Osteocyte (in vitro differentiated cells): ENCODE results near the gene RAB8B. TPM values are rescaled to one million over a fixed set of nuclear protein-coding genes. Genes with fewer than 3 reads are reported as not detected.

Experiments used
- DNase-seq: peaks from one replicate; pipeline ENCODE4 v3.0.0; 2021; ENCODE audit warnings: mixed read lengths; ENCODE audit not compliant: unreplicated experiment; ENCODE audit errors: extremely low spot score
- H3K27ac Mint-ChIP-seq: one replicate; pipeline ENCODE4 v1.8.0; 2021; ENCODE audit warnings: mild to moderate bottlenecking, mixed read lengths; ENCODE audit not compliant: unreplicated experiment
- H3K27me3 Mint-ChIP-seq: one replicate; pipeline ENCODE4 v1.8.0; 2021; ENCODE audit warnings: mixed read lengths; ENCODE audit not compliant: unreplicated experiment
- H3K36me3 Mint-ChIP-seq: one replicate; pipeline ENCODE4 v1.8.0; 2021; ENCODE audit warnings: mixed read lengths; ENCODE audit not compliant: unreplicated experiment
- H3K4me1 Mint-ChIP-seq: one replicate; pipeline ENCODE4 v1.8.0; 2021; ENCODE audit warnings: mixed read lengths; ENCODE audit not compliant: unreplicated experiment
- H3K4me3 Mint-ChIP-seq: one replicate; pipeline ENCODE4 v1.8.0; 2021; ENCODE audit warnings: mild to moderate bottlenecking, moderate library complexity, mixed read lengths; ENCODE audit not compliant: unreplicated experiment
- H3K9me3 Mint-ChIP-seq: one replicate; pipeline ENCODE4 v1.8.0; 2021; ENCODE audit warnings: mixed read lengths; ENCODE audit not compliant: unreplicated experiment
- CTCF ChIP-seq: fragments of 200-600 bp; sonication (generic); IDR thresholded peaks from 2 replicates; pipeline ENCODE4 v1.5.0; 2021; ENCODE audit warnings: antibody characterized with exemption, mild to moderate bottlenecking, moderate library complexity
- total RNA-seq: library from RNA; stranded (reverse); gene quantifications from 2 replicates; pipeline ENCODE4 v1.2.1, GENCODE V29; 2021

The RAB8B gene
- total RNA-seq, 1 donor from 2014 or later = 29.8 TPM

GRCh38 chr15:63155486-63155885 lies 33.9 kb upstream of the RAB8B start:
- peaks cover 25% of the 10 kb centered on the region for H3K36me3 Mint-ChIP-seq
- no peaks in the 10 kb centered on the region for H3K27me3 Mint-ChIP-seq
- H3K27ac Mint-ChIP-seq = peak overlapping the region; percentile 44
- no peak for TF ChIP-seq CTCF
- no peaks in the 10 kb centered on the region for H3K9me3 Mint-ChIP-seq
- H3K4me1 Mint-ChIP-seq = peaks cover 25% of the 10 kb centered on the region
- DNase-seq = no peak
- peak overlapping the region; percentile 100 for H3K4me3 Mint-ChIP-seq

GRCh38 chr15:63156086-63156710 lies 33.2 kb upstream of the RAB8B start:
- H3K9me3 Mint-ChIP-seq = no peaks in the 10 kb centered on the region
- H3K27me3 Mint-ChIP-seq = no peaks in the 10 kb centered on the region
- peak; percentile 31 for TF ChIP-seq CTCF
- H3K4me3 Mint-ChIP-seq = peak overlapping the region; percentile 100
- peaks cover 25% of the 10 kb centered on the region for H3K36me3 Mint-ChIP-seq
- peaks cover 26% of the 10 kb centered on the region for H3K4me1 Mint-ChIP-seq
- DNase-seq = no peak
- H3K27ac Mint-ChIP-seq = peak overlapping the region; percentile 99

- H3K9me3 Mint-ChIP-seq = no peaks in the 10 kb centered on the region
- no peak for TF ChIP-seq CTCF
These were observed 32.7 kb upstream of the RAB8B start for GRCh38 chr15:63156755-63157117.

GRCh38 chr15:63157118-63157843 lies 32.1 kb upstream of the RAB8B start, which contains the start of gene RPS27L:
Gene RPS27L, minus strand, starts transcription at chr15:63157477. Its CDS starts 72 bp downstream, at chr15:63157405.
- no peak for TF ChIP-seq CTCF
- Mint-ChIP-seq H3K9me3 (no peaks in the 10 kb centered on the region), H3K4me1 (peaks cover 26% of the 10 kb centered on the region), H3K36me3 (peaks cover 19% of the 10 kb centered on the region), H3K27ac (peak within 1 kb of the TSS; percentile 99), H3K4me3 (peak within 1 kb of the TSS; percentile 100), H3K27me3 (no peaks in the 10 kb centered on the region)
- DNase-seq = peak; percentile 95

More at GRCh38 chr15:63156755-63157117, 32.7 kb upstream of the RAB8B start:
- peak overlapping the region; percentile 99 for H3K27ac Mint-ChIP-seq
- no peaks in the 10 kb centered on the region for H3K27me3 Mint-ChIP-seq
- peak overlapping the region; percentile 100 for H3K4me3 Mint-ChIP-seq
- H3K36me3 Mint-ChIP-seq = peaks cover 20% of the 10 kb centered on the region
- peaks cover 26% of the 10 kb centered on the region for H3K4me1 Mint-ChIP-seq
- peak; percentile 57 for DNase-seq

GRCh38 chr15:63157891-63158431 lies 31.4 kb upstream of the RAB8B start:
- peak; percentile 86 for DNase-seq
- Mint-ChIP-seq H3K4me1 (peaks cover 26% of the 10 kb centered on the region), H3K27ac (peak overlapping the region; percentile 96), H3K4me3 (peak overlapping the region; percentile 81), H3K27me3 (no peaks in the 10 kb centered on the region), H3K36me3 (peaks cover 16% of the 10 kb centered on the region), H3K9me3 (no peaks in the 10 kb centered on the region)
- TF ChIP-seq CTCF = peak; percentile 40
